ENCODE results near the gene GALNT17. TPM values are rescaled to one million over a fixed set of nuclear protein-coding genes. Genes with fewer than 3 reads are reported as not detected.

Gene GALNT17
- total RNA-seq, 5 donors from 2014 or later (not counting 1 experiment from before 2014, with no cell fraction given) = 0.09 to 0.20 TPM; not detected in 3

DNA sequence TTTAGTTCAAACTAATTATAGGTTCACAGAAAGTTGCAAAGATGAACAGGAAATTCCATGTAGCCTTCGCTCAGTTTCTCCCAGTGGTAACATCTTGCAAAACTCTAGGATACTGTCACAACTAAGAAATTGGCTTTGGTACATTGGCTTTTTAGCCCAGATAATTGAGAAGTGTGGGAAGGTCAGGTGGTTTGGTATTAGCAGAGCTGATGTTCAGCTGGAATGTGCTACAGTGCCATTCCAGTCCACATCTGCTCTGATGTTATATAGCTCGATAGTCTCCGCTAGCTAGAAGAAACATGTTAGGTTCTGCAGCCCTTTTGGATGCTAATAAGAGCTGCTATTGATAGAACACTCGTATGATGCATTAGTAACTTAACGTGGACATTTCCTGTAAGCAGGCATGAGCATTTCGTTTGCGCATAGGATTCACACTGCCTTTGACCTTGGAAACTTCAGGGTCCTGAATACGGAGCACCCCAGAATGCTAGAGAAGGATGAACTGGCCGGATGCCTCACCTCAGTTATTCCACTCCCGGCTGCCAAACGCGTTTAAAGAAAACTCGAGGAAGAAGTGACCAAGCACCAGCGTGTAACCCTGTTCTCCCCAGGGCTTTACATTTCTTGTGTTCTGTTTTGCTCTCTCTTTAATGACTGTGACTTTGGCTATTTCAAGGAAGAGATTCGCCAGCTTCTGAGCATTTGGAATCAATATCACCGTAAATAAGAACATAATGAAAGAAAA, 271.4 kb downstream of the GALNT17 start:
- H3K27me3 ChIP-seq (replicated peaks in 1 of 2; ENCODE audit: control insufficient read depth in 2 of 2, extremely low read depth in 1 of 2, insufficient read depth in 2 of 2, low read length in 1 of 2) = no peaks in the 10 kb centered on the region
- ATAC-seq (replicated peaks in 1 of 4) = no peak
- CTCF ChIA-PET = no interaction called here
- H3K27me3 Mint-ChIP-seq = no peaks in the 10 kb centered on the region
- H3K27ac ChIP-seq (ENCODE audit: low read length) = no peak overlapping the region
- H3K36me3 ChIP-seq (ENCODE audit: control insufficient read depth in 2 of 2, extremely low read depth in 1 of 2, insufficient read depth in 1 of 2, low read length in 1 of 2) = no peaks in the 10 kb centered on the region
- DNase-seq = no peak
- H3K4me1 Mint-ChIP-seq = no peaks in the 10 kb centered on the region
- H3K9me3 ChIP-seq = no peaks in the 10 kb centered on the region
- no peak overlapping the region for H3K4me3 ChIP-seq (ENCODE audit: control insufficient read depth in 1 of 2, extremely low read depth in 1 of 2, low read length in 1 of 2)
- no peak overlapping the region for H3K4me3 Mint-ChIP-seq
- no peaks in the 10 kb centered on the region for H3K36me3 Mint-ChIP-seq
- H3K4me1 ChIP-seq (ENCODE audit: control insufficient read depth in 1 of 2, extremely low read depth in 1 of 2, insufficient read depth in 2 of 2, low read length in 2 of 2) = no peaks in the 10 kb centered on the region
- H3K27ac Mint-ChIP-seq = no peak overlapping the region
- POLR2A ChIA-PET = no interaction called here
- 81% methylated on average over 13 of the region's 16 CpGs for WGBS (ENCODE audit: insufficient coverage)
- peaks cover 8 to 11% (median 9%) of the 10 kb centered on the region in 3 donors for H3K9me3 Mint-ChIP-seq

DNA sequence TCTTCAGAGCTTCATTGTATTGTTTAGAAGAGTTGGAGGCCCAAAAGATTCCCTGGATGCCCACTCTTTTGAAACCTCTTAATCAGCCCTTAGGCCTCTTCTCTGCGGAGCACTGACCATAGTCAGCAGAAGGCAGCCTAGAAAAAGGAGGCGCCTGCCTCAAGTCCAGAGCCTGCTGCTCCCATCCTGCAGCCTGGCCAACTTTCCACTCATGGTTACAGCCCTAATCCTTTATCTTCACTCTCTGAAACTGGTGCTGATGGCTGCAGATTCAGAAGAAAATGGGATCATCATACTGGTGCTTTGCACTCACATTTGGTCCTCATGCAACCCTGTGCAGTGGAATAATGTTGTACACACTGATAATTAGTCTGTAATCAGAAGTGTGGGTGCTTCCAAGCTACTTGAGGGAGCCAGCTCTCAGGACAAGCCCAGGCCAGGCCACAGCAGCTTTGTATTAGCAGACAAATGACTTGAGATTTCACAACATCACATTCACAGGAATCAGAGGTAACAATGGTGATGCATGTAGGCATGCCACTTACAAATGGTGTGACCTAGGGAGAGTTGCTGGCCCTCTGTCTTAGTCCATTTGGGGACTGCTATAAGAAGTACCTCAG, 272.9 kb downstream of the GALNT17 start:
- Mint-ChIP-seq H3K27ac (no peak overlapping the region), H3K9me3 (peaks cover 9 to 14% (median 13%) of the 10 kb centered on the region in 3 donors), H3K27me3 (no peaks in the 10 kb centered on the region), H3K4me1 (no peaks in the 10 kb centered on the region), H3K36me3 (no peaks in the 10 kb centered on the region), H3K4me3 (no peak overlapping the region)
- no peaks in the 10 kb centered on the region for H3K4me1 ChIP-seq (ENCODE audit: control insufficient read depth in 1 of 2, extremely low read depth in 1 of 2, insufficient read depth in 2 of 2, low read length in 2 of 2)
- DNase-seq (no peak), ATAC-seq (replicated peaks in 1 of 4) (no peak)
- H3K36me3 ChIP-seq (ENCODE audit: control insufficient read depth in 2 of 2, extremely low read depth in 1 of 2, insufficient read depth in 1 of 2, low read length in 1 of 2) = no peaks in the 10 kb centered on the region
- CTCF ChIA-PET = no interaction called here
- no peaks in the 10 kb centered on the region for H3K27me3 ChIP-seq (replicated peaks in 1 of 2; ENCODE audit: control insufficient read depth in 2 of 2, extremely low read depth in 1 of 2, insufficient read depth in 2 of 2, low read length in 1 of 2)
- H3K9me3 ChIP-seq = no peaks in the 10 kb centered on the region
- WGBS (ENCODE audit: insufficient coverage) = 100% methylated on average over 1 of the region's 2 CpGs
- POLR2A ChIA-PET = no interaction called here
- no peak overlapping the region for H3K27ac ChIP-seq (ENCODE audit: low read length)
- H3K4me3 ChIP-seq (ENCODE audit: control insufficient read depth in 1 of 2, extremely low read depth in 1 of 2, low read length in 1 of 2) = no peak overlapping the region

DNA sequence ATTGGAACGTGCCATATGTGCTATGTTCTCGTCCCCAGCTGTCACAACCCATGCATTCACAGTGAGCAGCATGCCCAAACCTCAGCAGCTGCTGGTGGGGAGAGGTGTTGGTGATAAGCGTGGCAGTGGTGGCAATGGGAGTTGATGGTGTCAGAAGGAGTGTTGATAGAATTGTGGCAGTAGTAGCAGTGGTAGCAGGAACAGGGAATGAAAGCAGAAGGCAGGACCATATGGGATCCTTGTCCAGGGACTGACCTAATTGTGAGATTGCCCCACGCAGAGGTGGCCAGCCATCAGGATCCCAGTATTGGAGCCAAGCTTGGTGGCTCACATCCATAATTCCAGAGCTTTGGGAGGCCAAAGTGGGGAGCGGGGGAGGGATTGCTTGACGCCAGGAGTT, 276.3 kb downstream of the GALNT17 start:
- DNase-seq (no peak), ATAC-seq (replicated peaks in 1 of 4) (no peak)
- Histone ChIP-seq H3K36me3 (ENCODE audit: control insufficient read depth in 2 of 2, extremely low read depth in 1 of 2, insufficient read depth in 1 of 2, low read length in 1 of 2) (no peaks in the 10 kb centered on the region), H3K4me3 (ENCODE audit: control insufficient read depth in 1 of 2, extremely low read depth in 1 of 2, low read length in 1 of 2) (no peak overlapping the region), H3K9me3 (no peaks in the 10 kb centered on the region), H3K27me3 (replicated peaks in 1 of 2; ENCODE audit: control insufficient read depth in 2 of 2, extremely low read depth in 1 of 2, insufficient read depth in 2 of 2, low read length in 1 of 2) (no peaks in the 10 kb centered on the region), H3K27ac (ENCODE audit: low read length) (no peak overlapping the region), H3K4me1 (ENCODE audit: control insufficient read depth in 1 of 2, extremely low read depth in 1 of 2, insufficient read depth in 2 of 2, low read length in 2 of 2) (no peaks in the 10 kb centered on the region)
- ChIA-PET CTCF (no interaction called here), POLR2A (no interaction called here)
- no peaks in the 10 kb centered on the region for H3K4me1 Mint-ChIP-seq
- H3K4me3 Mint-ChIP-seq = no peak overlapping the region
- no peaks in the 10 kb centered on the region for H3K27me3 Mint-ChIP-seq
- no peaks in the 10 kb centered on the region for H3K36me3 Mint-ChIP-seq
- 88% methylated on average over 2 of the region's 6 CpGs for WGBS (ENCODE audit: insufficient coverage)
- H3K9me3 Mint-ChIP-seq = peaks cover 16 to 26% (median 20%) of the 10 kb centered on the region in 3 donors
- no peak overlapping the region for H3K27ac Mint-ChIP-seq

DNA sequence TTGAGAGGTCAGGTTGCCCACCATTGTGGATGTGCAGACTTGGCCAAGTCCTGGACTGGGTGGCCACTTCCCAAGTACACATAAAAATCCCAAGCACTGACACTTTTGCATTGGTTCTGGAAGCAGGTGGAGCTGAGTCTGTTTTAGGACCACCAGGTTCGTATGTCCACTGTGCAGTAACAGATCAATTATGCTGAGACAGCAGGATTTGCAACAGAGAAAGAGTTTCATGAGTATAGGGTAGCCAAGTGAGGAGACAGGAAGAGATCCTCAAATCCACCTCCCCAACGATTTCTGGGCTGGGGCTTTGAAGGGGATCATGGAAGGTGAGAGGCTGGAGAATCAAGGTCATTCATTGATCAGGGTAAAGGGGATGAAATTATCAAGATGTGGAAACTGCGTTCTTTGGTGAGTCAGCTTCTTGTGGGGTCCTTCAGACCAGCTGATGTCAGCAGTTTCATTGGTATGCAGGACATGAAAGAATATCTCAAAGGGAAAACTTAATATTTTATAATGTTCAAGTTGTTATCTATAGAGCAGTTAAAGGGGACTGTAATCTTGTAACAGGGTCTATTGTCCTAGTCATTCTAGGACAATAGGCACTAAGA, 277.7 kb downstream of the GALNT17 start:
- ChIA-PET CTCF (interaction anchor here in 1 of 2 donors (0.6 kb wide), 1 partner anchor 12 kb away, joined by 3 read pairs; no protein-coding TSS in a partner anchor), POLR2A (no interaction called here)
- H3K4me1 Mint-ChIP-seq = no peaks in the 10 kb centered on the region
- no peaks in the 10 kb centered on the region for H3K27me3 Mint-ChIP-seq
- no peak overlapping the region for H3K27ac Mint-ChIP-seq
- H3K4me3 ChIP-seq (ENCODE audit: control insufficient read depth in 1 of 2, extremely low read depth in 1 of 2, low read length in 1 of 2) = no peak overlapping the region
- DNase-seq (no peak), ATAC-seq (replicated peaks in 1 of 4) (no peak)
- H3K27ac ChIP-seq (ENCODE audit: low read length) = no peak overlapping the region
- no peaks in the 10 kb centered on the region for H3K4me1 ChIP-seq (ENCODE audit: control insufficient read depth in 1 of 2, extremely low read depth in 1 of 2, insufficient read depth in 2 of 2, low read length in 2 of 2)
- no peaks in the 10 kb centered on the region for H3K36me3 Mint-ChIP-seq
- H3K9me3 Mint-ChIP-seq = peaks cover 15 to 24% (median 20%) of the 10 kb centered on the region in 3 donors
- WGBS (ENCODE audit: insufficient coverage) = no CpG with 5 or more reads among the region's 3 CpGs
- H3K9me3 ChIP-seq = no peaks in the 10 kb centered on the region
- no peak overlapping the region for H3K4me3 Mint-ChIP-seq
- no peaks in the 10 kb centered on the region for H3K36me3 ChIP-seq (ENCODE audit: control insufficient read depth in 2 of 2, extremely low read depth in 1 of 2, insufficient read depth in 1 of 2, low read length in 1 of 2)
- H3K27me3 ChIP-seq (replicated peaks in 1 of 2; ENCODE audit: control insufficient read depth in 2 of 2, extremely low read depth in 1 of 2, insufficient read depth in 2 of 2, low read length in 1 of 2) = no peaks in the 10 kb centered on the region

DNA sequence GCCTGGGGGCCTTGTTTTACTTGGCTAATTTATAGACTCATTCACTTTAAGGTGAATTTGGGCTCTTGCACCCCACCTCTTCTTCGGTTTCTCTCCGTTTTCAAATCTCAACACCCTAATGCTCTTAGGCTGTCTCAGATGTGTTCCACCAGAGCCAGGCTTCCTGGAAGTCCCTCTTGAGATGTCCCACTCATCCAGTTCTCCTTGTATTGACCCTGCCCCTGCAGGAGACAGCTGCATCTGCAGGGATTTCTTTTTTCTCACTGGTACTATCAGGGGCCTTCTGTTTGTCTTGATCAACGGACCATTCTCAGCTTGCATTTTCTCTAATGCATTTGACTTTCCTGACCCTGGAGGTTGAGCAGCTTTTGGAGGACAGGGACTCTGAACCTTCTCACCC, 279.5 kb downstream of the GALNT17 start:
- H3K27ac Mint-ChIP-seq = no peak overlapping the region
- no peaks in the 10 kb centered on the region for H3K4me1 Mint-ChIP-seq
- 92% methylated on average over 2 of the region's 3 CpGs for WGBS (ENCODE audit: insufficient coverage)
- no peaks in the 10 kb centered on the region for H3K4me1 ChIP-seq (ENCODE audit: control insufficient read depth in 1 of 2, extremely low read depth in 1 of 2, insufficient read depth in 2 of 2, low read length in 2 of 2)
- H3K27ac ChIP-seq (ENCODE audit: low read length) = no peak overlapping the region
- ChIA-PET CTCF (no interaction called here), POLR2A (no interaction called here)
- H3K36me3 ChIP-seq (ENCODE audit: control insufficient read depth in 2 of 2, extremely low read depth in 1 of 2, insufficient read depth in 1 of 2, low read length in 1 of 2) = no peaks in the 10 kb centered on the region
- ATAC-seq (replicated peaks in 1 of 4) (no peak), DNase-seq (no peak)
- no peaks in the 10 kb centered on the region for H3K9me3 ChIP-seq
- no peaks in the 10 kb centered on the region for H3K27me3 Mint-ChIP-seq
- H3K27me3 ChIP-seq (replicated peaks in 1 of 2; ENCODE audit: control insufficient read depth in 2 of 2, extremely low read depth in 1 of 2, insufficient read depth in 2 of 2, low read length in 1 of 2) = no peaks in the 10 kb centered on the region
- no peak overlapping the region for H3K4me3 Mint-ChIP-seq
- H3K9me3 Mint-ChIP-seq = peaks cover 15 to 31% (median 15%) of the 10 kb centered on the region in 3 donors
- no peaks in the 10 kb centered on the region for H3K36me3 Mint-ChIP-seq
- no peak overlapping the region for H3K4me3 ChIP-seq (ENCODE audit: control insufficient read depth in 1 of 2, extremely low read depth in 1 of 2, low read length in 1 of 2)

DNA sequence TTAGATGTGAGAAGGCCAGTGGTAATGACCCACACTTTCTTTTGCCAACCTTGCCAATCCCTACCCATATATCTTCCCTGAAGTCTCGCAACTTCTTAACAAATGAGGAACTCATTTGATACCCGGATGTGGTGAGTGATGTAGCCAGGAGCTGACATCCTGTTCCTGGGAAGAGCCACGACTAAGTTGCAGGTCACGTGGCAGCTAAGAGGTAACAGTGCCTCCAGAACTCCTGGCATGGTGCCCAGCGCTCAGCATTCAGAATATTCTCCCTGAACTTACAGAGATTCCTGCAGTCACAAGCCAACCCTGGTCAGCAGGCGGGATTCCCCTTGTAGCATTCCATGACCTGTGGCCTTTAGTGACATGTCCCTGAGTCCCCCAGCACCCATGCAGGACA, 282.5 kb downstream of the GALNT17 start:
- no peaks in the 10 kb centered on the region for H3K36me3 ChIP-seq (ENCODE audit: control insufficient read depth in 2 of 2, extremely low read depth in 1 of 2, insufficient read depth in 1 of 2, low read length in 1 of 2)
- H3K27me3 ChIP-seq (replicated peaks in 1 of 2; ENCODE audit: control insufficient read depth in 2 of 2, extremely low read depth in 1 of 2, insufficient read depth in 2 of 2, low read length in 1 of 2) = no peaks in the 10 kb centered on the region
- H3K9me3 ChIP-seq = no peaks in the 10 kb centered on the region
- DNase-seq (no peak), ATAC-seq (replicated peaks in 1 of 4) (no peak)
- Mint-ChIP-seq H3K27ac (no peak overlapping the region), H3K4me1 (no peaks in the 10 kb centered on the region), H3K27me3 (no peaks in the 10 kb centered on the region), H3K36me3 (no peaks in the 10 kb centered on the region), H3K9me3 (peaks cover 20 to 39% (median 23%) of the 10 kb centered on the region in 3 donors), H3K4me3 (no peak overlapping the region)
- H3K4me3 ChIP-seq (ENCODE audit: control insufficient read depth in 1 of 2, extremely low read depth in 1 of 2, low read length in 1 of 2) = no peak overlapping the region
- no peaks in the 10 kb centered on the region for H3K4me1 ChIP-seq (ENCODE audit: control insufficient read depth in 1 of 2, extremely low read depth in 1 of 2, insufficient read depth in 2 of 2, low read length in 2 of 2)
- 51% methylated on average over 6 of the region's 6 CpGs for WGBS (ENCODE audit: insufficient coverage)
- CTCF ChIA-PET = interaction anchor here in 1 of 2 donors (0.7 kb wide), 1 partner anchor 30 kb away, joined by 4 read pairs; no protein-coding TSS in a partner anchor
- H3K27ac ChIP-seq (ENCODE audit: low read length) = no peak overlapping the region
- POLR2A ChIA-PET = no interaction called here
